H9 (cell line): Measurements from ENCODE around the gene SELENOM. TPM values are rescaled to one million over a fixed set of nuclear protein-coding genes. Genes with fewer than 3 reads are reported as not detected.

Source experiments
- DNase-seq: peaks from one replicate; pipeline ENCODE4 v3.0.0-alpha.2; 2017
- H2AFZ ChIP-seq: one replicate; pipeline ENCODE4 v1.6.1; 2013; ENCODE audit warnings: mild to moderate bottlenecking, low read length, control low read depth, moderate library complexity
- H2AK5ac ChIP-seq: 2 replicates; pipeline ENCODE4 v1.6.1; 2013; ENCODE audit warnings: low read length, control low read depth, mixed read lengths; ENCODE audit not compliant: insufficient read length
- H2BK120ac ChIP-seq: one replicate; pipeline ENCODE4 v1.6.1; 2013; ENCODE audit warnings: low read depth, mild to moderate bottlenecking, low read length, control low read depth, inconsistent platforms; ENCODE audit not compliant: poor library complexity, severe bottlenecking
- H2BK12ac ChIP-seq: 2 replicates; pipeline ENCODE4 v1.6.1; 2013; ENCODE audit warnings: low read length, control low read depth, mixed read lengths, low read depth; ENCODE audit not compliant: insufficient read length
- H2BK15ac ChIP-seq: 2 replicates; pipeline ENCODE4 v1.6.1; 2013; ENCODE audit warnings: low read depth, low read length, control low read depth
- H2BK20ac ChIP-seq: one replicate; pipeline ENCODE4 v1.6.1; 2013; ENCODE audit warnings: low read depth, mild to moderate bottlenecking, low read length, control low read depth, inconsistent platforms; ENCODE audit not compliant: poor library complexity, severe bottlenecking
- H2BK5ac ChIP-seq: 2 replicates; pipeline ENCODE4 v1.6.1; 2013; ENCODE audit warnings: low read length, control low read depth, mixed read lengths; ENCODE audit not compliant: insufficient read length
- H3K14ac ChIP-seq: 2 replicates; pipeline ENCODE4 v1.6.1; 2013; ENCODE audit warnings: low read length, control low read depth; ENCODE audit not compliant: insufficient read depth
- H3K18ac ChIP-seq: 2 replicates; pipeline ENCODE4 v1.6.1; 2013; ENCODE audit warnings: low read depth, mild to moderate bottlenecking, mixed read lengths, low read length, control low read depth; ENCODE audit not compliant: insufficient read length
- H3K23ac ChIP-seq: 2 replicates; pipeline ENCODE4 v1.6.1; 2013; ENCODE audit warnings: low read length, control low read depth, mixed read lengths, low read depth; ENCODE audit not compliant: insufficient read length
- H3K23me2 ChIP-seq: 2 replicates; pipeline ENCODE4 v1.6.1; 2013; ENCODE audit warnings: low read depth, mild to moderate bottlenecking, mixed read lengths, low read length, control low read depth; ENCODE audit not compliant: insufficient read length, poor library complexity, severe bottlenecking
- H3K27ac ChIP-seq: 2 replicates; pipeline ENCODE4 v1.5.1; 2013; ENCODE audit warnings: low read length, control low read depth, mixed read lengths, low read depth; ENCODE audit not compliant: insufficient read length
- H3K27me3 ChIP-seq: 2 replicates; pipeline ENCODE4 v1.6.1; 2013; ENCODE audit warnings: low read length, control low read depth, inconsistent platforms; ENCODE audit not compliant: insufficient read depth
- H3K4ac ChIP-seq: 2 replicates; pipeline ENCODE4 v1.6.1; 2013; ENCODE audit warnings: low read depth, mild to moderate bottlenecking, control low read depth, inconsistent platforms, low read length, moderate library complexity
- H3K4me1 ChIP-seq: 2 replicates; pipeline ENCODE4 v1.6.1; 2013; ENCODE audit warnings: low read length, control low read depth, inconsistent platforms; ENCODE audit not compliant: insufficient read depth
- H3K4me2 ChIP-seq: 2 replicates; pipeline ENCODE4 v1.6.1; 2013; ENCODE audit warnings: low read length, control low read depth, mixed read lengths; ENCODE audit not compliant: insufficient read length, insufficient read depth
- H3K56ac ChIP-seq: 2 replicates; pipeline ENCODE4 v1.6.1; 2013; ENCODE audit warnings: low read depth, mild to moderate bottlenecking, mixed read lengths, low read length, control low read depth; ENCODE audit not compliant: insufficient read length
- H3K79me1 ChIP-seq: 2 replicates; pipeline ENCODE4 v1.6.1; 2013; ENCODE audit warnings: low read depth, mild to moderate bottlenecking, moderate library complexity, low read length, control low read depth, inconsistent platforms; ENCODE audit not compliant: insufficient read depth, poor library complexity, severe bottlenecking
- H3K79me2 ChIP-seq: 2 replicates; pipeline ENCODE4 v1.6.1; 2013; ENCODE audit warnings: low read length, control low read depth, inconsistent platforms; ENCODE audit not compliant: insufficient read depth
- H3K9ac ChIP-seq: 2 replicates; pipeline ENCODE4 v1.6.1; 2013; ENCODE audit warnings: low read length, control low read depth, mixed read lengths; ENCODE audit not compliant: insufficient read length; ENCODE audit errors: extremely low read depth
- H3K9me3 ChIP-seq: one replicate; pipeline ENCODE4 v1.6.1; 2013; ENCODE audit warnings: low read depth, low read length, inconsistent platforms; ENCODE audit not compliant: control insufficient read depth
- H3T11ph ChIP-seq: one replicate; pipeline ENCODE4 v1.6.1; 2013; ENCODE audit warnings: mild to moderate bottlenecking, low read length, control low read depth, inconsistent platforms
- H4K20me1 ChIP-seq: one replicate; pipeline ENCODE4 v1.6.1; 2013; ENCODE audit not compliant: control insufficient read depth, insufficient read length, insufficient read depth
- H4K5ac ChIP-seq: 2 replicates; pipeline ENCODE4 v1.6.1; 2013; ENCODE audit warnings: low read depth, mild to moderate bottlenecking, mixed read lengths, low read length, control low read depth; ENCODE audit not compliant: insufficient read length
- H4K8ac ChIP-seq: replicated peaks from 2 replicates; pipeline ENCODE4 v1.6.1; 2013; ENCODE audit warnings: low read length, control low read depth, mixed read lengths, low read depth; ENCODE audit not compliant: insufficient read length
- H4K91ac ChIP-seq: 2 replicates; pipeline ENCODE4 v1.6.1; 2013; ENCODE audit warnings: low read depth, mild to moderate bottlenecking, moderate library complexity, mixed read lengths, low read length, control low read depth; ENCODE audit not compliant: insufficient read length
- H3K27ac Mint-ChIP-seq, 3 experiments: 2 replicates in 2 of 3; 3 replicates in 1 of 3; pipeline ENCODE4 v1.8.0; 2020 to 2021; ENCODE audit warnings: mixed read lengths in 3 of 3, mild to moderate bottlenecking in 1 of 3, moderate library complexity in 1 of 3
- H3K27me3 Mint-ChIP-seq: 2 replicates; pipeline ENCODE4 v1.8.0; 2021; ENCODE audit warnings: low read depth, mild to moderate bottlenecking, moderate library complexity, mixed read lengths
- H3K36me3 Mint-ChIP-seq, 3 experiments: 2 replicates in 2 of 3; 3 replicates in 1 of 3; pipeline ENCODE4 v1.8.0; 2020 to 2021; ENCODE audit warnings: low read depth in 3 of 3, mixed read lengths in 3 of 3; ENCODE audit not compliant: insufficient read depth in 1 of 3
- H3K4me1 Mint-ChIP-seq, 2 experiments: 2 replicates each; pipeline ENCODE4 v1.8.0; 2020; ENCODE audit warnings: mixed read lengths in 2 of 2
- H3K4me3 Mint-ChIP-seq, 2 experiments: 2 replicates in 1 of 2; 3 replicates in 1 of 2; pipeline ENCODE4 v1.8.0; 2020 to 2021; ENCODE audit warnings: mild to moderate bottlenecking in 2 of 2, mixed read lengths in 2 of 2, moderate library complexity in 1 of 2
- H3K9me3 Mint-ChIP-seq, 2 experiments: 2 replicates in 1 of 2; 3 replicates in 1 of 2; pipeline ENCODE4 v1.8.0; 2020; ENCODE audit warnings: mild to moderate bottlenecking in 2 of 2, mixed read lengths in 2 of 2, moderate library complexity in 1 of 2
- CTCF ChIP-seq: fragments of 200-600 bp; sonication (generic); conservative IDR thresholded peaks from 3 replicates; pipeline ENCODE4 v1.8.0; 2021; ENCODE audit warnings: antibody characterized with exemption, mild to moderate bottlenecking
- WGBS: extraction: QIAGEN DNeasy Blood & Tissue Kit; methylation state at CpG from one replicate; pipeline ENCODE4 v1.1.7; 2013; ENCODE audit warnings: missing lambda C conversion rate, low lambda C conversion rate, mixed read lengths; ENCODE audit not compliant: insufficient read length; ENCODE audit errors: extremely low coverage; 5-methylcytosine and 5-hydroxymethylcytosine counted together
- total RNA-seq: library from RNA; stranded (reverse); gene quantifications from 2 replicates; pipeline ENCODE4 v1.2.1, GENCODE V29; 2021

Gene SELENOM
- total RNA-seq, 1 experiment from 2014 or later = 18.6 TPM

DNA sequence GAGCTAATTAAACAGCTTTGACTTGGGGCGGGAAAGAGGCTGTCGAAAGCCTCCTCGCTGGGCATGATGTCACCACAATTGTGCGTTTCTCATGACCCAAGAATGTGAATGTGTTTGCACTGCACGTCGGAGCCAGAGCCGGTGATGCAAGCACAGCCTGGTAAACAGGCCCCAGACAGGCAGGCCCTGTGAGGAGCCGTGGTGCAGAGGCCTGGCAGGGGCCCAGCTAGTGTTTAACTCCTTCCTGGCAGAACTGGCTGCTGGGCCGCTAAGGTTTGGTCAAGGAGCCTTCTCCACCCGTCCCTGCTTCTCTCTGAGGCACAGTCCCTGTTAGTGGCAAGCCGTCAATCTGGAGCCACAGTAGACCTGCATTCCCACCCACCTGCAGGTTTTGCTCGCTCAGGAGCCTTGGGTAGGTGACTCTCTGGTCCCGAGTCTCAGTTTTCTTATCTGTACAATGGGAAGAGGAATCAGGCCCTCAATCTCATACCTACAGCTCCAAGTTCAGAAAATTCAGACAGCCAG, 51.7 kb downstream of the SELENOM start:
- H2BK15ac ChIP-seq = no peak overlapping the region
- no peak overlapping the region for H2AK5ac ChIP-seq
- H2BK5ac ChIP-seq = no peak overlapping the region
- H2AFZ ChIP-seq = no peak overlapping the region
- WGBS = no CpG with 5 or more reads among the region's 13 CpGs
- peak; percentile 45 for DNase-seq
- H3K9ac ChIP-seq = no peak overlapping the region
- no peaks in the 10 kb centered on the region for H3K79me1 ChIP-seq
- no peaks in the 10 kb centered on the region for H3K23me2 ChIP-seq
- Mint-ChIP-seq H3K27ac (peak overlapping the region in 1 of 3 experiments; percentile 16; a peak in 1 of 7 replicates), H3K36me3 (no peaks in the 10 kb centered on the region), H3K9me3 (no peaks in the 10 kb centered on the region), H3K4me3 (peak overlapping the region in 1 of 2 experiments; percentile 44; a peak in 1 of 5 replicates), H3K4me1 (peaks cover 9 to 19% of the 10 kb centered on the region in 2 experiments), H3K27me3 (no peaks in the 10 kb centered on the region)
- no peak overlapping the region for H2BK120ac ChIP-seq
- H3K18ac ChIP-seq = no peak overlapping the region
- TF ChIP-seq CTCF = no peak
- H4K20me1 ChIP-seq = no peaks in the 10 kb centered on the region
- no peak overlapping the region for H4K8ac ChIP-seq
- H3K79me2 ChIP-seq = no peaks in the 10 kb centered on the region
- H4K91ac ChIP-seq = no peak overlapping the region
- H3K27ac ChIP-seq = no peak overlapping the region
- H3K4me1 ChIP-seq = no peaks in the 10 kb centered on the region
- H3K56ac ChIP-seq = no peak overlapping the region
- no peak overlapping the region for H3K14ac ChIP-seq
- H2BK12ac ChIP-seq = no peak overlapping the region
- H3T11ph ChIP-seq = no peak overlapping the region
- H3K9me3 ChIP-seq = no peaks in the 10 kb centered on the region
- H3K23ac ChIP-seq = no peak overlapping the region
- H4K5ac ChIP-seq = no peak overlapping the region
- no peak overlapping the region for H3K4me2 ChIP-seq
- H3K27me3 ChIP-seq = no peaks in the 10 kb centered on the region
- no peak overlapping the region for H2BK20ac ChIP-seq
- H3K4ac ChIP-seq = no peak overlapping the region
